ENCODE data around the gene HDGFL2.
"Not testable (repeated sequence)": the region's sequence is repeated elsewhere in the genome, so short reads cannot be mapped to it uniquely, and the experiment has no call there.

The HDGFL2 gene

GRCh38 chr19:4536798-4537197 lies 64.7 kb downstream of the HDGFL2 start:
- no peak overlapping the region for H3K4me3 ChIP-seq (replicated peaks; ENCODE audit: low read depth, low read length)
- TF ChIP-seq, protein P1, sequence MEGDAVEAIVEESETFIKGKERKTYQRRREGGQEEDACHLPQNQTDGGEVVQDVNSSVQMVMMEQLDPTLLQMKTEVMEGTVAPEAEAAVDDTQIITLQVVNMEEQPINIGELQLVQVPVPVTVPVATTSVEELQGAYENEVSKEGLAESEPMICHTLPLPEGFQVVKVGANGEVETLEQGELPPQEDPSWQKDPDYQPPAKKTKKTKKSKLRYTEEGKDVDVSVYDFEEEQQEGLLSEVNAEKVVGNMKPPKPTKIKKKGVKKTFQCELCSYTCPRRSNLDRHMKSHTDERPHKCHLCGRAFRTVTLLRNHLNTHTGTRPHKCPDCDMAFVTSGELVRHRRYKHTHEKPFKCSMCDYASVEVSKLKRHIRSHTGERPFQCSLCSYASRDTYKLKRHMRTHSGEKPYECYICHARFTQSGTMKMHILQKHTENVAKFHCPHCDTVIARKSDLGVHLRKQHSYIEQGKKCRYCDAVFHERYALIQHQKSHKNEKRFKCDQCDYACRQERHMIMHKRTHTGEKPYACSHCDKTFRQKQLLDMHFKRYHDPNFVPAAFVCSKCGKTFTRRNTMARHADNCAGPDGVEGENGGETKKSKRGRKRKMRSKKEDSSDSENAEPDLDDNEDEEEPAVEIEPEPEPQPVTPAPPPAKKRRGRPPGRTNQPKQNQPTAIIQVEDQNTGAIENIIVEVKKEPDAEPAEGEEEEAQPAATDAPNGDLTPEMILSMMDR (IDR thresholded peaks at IDR 0.05; ENCODE audit: low read length, missing control alignments) = no peak
- no peak for DNase-seq (ENCODE audit: low read depth)

DNA sequence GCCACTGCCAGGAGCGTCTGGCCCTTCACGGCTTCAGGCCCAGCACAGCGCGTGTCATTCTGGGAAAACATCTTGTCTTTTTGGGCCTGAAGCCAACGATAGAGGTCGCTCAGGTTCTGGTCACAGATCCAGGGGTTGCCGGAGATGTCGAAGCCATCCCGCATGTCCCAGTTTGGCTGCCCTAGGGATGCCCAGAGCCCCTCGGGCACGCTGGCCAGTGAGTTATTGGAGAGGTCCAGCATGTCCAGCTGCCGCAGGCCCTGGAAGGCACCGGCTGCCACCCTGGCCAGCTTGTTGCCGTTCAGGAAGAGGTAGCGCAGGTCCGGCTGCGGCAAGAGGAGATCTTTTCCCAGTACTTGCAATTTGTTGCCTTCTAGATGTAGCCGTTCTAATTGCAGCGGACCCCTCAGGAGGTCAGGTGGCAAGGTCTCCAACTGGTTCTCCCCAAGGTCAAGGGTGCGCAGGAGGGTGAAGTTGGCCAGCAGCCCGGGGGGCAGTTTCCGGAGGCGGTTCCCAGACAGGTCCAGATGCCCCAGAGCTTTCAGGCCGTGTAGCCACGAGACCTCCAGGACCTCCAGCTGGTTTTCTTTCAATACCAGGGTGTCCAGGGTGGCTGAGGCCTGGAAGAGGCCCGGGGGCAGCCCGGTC lies 66.0 kb downstream of the HDGFL2 start:
- H3K4me3 ChIP-seq (replicated peaks; ENCODE audit: low read depth, low read length) = no peak overlapping the region
- TF ChIP-seq, protein P1 (IDR thresholded peaks at IDR 0.05; ENCODE audit: low read length, missing control alignments) = no peak
- no peak for DNase-seq (ENCODE audit: low read depth)

- no peak for DNase-seq (ENCODE audit: low read depth)
- no peak overlapping the region for H3K4me3 ChIP-seq (replicated peaks; ENCODE audit: low read depth, low read length)
- TF ChIP-seq, protein P1 (IDR thresholded peaks at IDR 0.05; ENCODE audit: low read length, missing control alignments) = no peak
These were observed 66.5 kb downstream of the HDGFL2 start for GRCh38 chr19:4538601-4538954.

GRCh38 chr19:4539169-4539692 lies 67.1 kb downstream of the HDGFL2 start:
- DNase-seq (ENCODE audit: low read depth) = no peak
- TF ChIP-seq, protein P1 (IDR thresholded peaks at IDR 0.05; ENCODE audit: low read length, missing control alignments) = no peak
- H3K4me3 ChIP-seq (replicated peaks; ENCODE audit: low read depth, low read length) = no peak overlapping the region

GRCh38 chr19:4539693-4540581 lies 67.8 kb downstream of the HDGFL2 start, which contains the start of gene LRG1:
Gene LRG1 (minus strand): TSS chr19:4540036. CDS start chr19:4540013, 23 bp downstream.
- DNase-seq (ENCODE audit: low read depth) = peak; percentile 79
- TF ChIP-seq, protein P1 (IDR thresholded peaks at IDR 0.05; ENCODE audit: low read length, missing control alignments) = no peak
- no peak within 1 kb of the TSS for H3K4me3 ChIP-seq (replicated peaks; ENCODE audit: low read depth, low read length)

DNA sequence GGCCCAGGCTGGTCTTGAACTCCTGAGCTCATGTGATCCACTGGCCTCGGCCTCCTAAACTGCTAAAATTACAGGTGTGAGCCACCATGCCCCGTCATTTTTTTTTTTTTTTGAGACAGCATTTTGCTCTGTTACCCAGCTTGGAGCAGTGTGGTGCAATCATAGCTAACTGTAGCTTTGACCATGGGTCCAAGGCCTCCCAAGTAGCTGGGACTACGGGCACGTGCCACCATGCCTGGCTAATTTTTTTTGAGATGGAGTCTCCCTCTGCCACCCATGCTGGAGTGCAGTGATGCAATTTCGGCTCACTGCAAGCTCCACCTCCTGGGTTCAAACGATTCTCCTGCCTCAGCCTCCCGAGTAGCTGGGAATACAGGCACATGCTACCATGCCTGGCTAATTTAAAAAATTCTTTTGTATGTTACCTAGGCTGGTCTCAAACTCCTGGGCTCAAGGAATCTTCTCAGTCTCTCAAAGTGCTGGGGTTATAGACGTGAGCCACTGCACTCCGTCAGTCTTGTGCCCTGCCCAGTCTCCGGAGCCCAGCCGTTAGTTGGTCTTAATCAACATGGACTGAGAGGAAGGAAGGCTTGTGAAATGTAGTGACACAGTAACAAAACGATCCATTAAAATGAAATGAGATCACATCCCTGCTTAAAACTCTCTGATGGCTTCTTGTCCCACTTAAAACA lies 69.2 kb downstream of the HDGFL2 start:
- TF ChIP-seq, protein P1 (IDR thresholded peaks at IDR 0.05; ENCODE audit: low read length, missing control alignments) = no peak
- no peak for DNase-seq (ENCODE audit: low read depth)
- H3K4me3 ChIP-seq (replicated peaks; ENCODE audit: low read depth, low read length) = no peak overlapping the region

DNA sequence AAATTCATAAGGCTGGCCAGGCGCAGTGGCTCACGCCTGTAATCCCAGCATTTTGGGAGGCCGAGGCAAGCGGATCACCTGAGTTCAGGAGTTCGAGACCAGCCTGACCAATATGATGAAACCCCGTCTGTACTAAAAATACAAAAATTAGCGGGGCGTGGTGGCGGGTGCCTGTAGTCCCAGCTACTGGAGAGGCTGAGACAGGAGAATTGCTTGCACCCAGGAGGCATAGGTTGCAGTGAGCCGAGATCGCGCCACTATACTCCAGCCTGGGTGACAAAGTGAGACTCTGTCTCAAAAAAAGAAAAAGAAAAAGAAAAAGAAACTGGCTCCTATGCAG lies 69.7 kb downstream of the HDGFL2 start:
- not testable (repeated sequence) for H3K4me3 ChIP-seq (replicated peaks; ENCODE audit: low read depth, low read length); DNase-seq (ENCODE audit: low read depth)

Measured in fibroblast of pulmonary artery (primary cell).